Kidney epithelial cell (primary cell): Measurements from ENCODE around the gene MYZAP. TPM values are rescaled to one million over a fixed set of nuclear protein-coding genes. Genes with fewer than 3 reads are reported as not detected.

Experiments used
- DNase-seq: peaks from one replicate; pipeline ENCODE4 v3.0.0-alpha.2; 2010; ENCODE audit warnings: low read depth
- H3K27me3 ChIP-seq: 2 replicates; pipeline ENCODE4 v1.6.0; 2011; ENCODE audit warnings: low read length; ENCODE audit not compliant: control insufficient read depth, insufficient read depth
- H3K36me3 ChIP-seq: 2 replicates; pipeline ENCODE4 v1.5.1; 2011; ENCODE audit warnings: low read length; ENCODE audit not compliant: control insufficient read depth, insufficient read depth
- H3K4me3 ChIP-seq: 2 replicates; pipeline ENCODE4 v1.5.1; 2011; ENCODE audit warnings: low read depth, mild to moderate bottlenecking, control low read depth, low read length
- CTCF ChIP-seq: IDR thresholded peaks from 2 replicates; pipeline ENCODE4 v1.5.1; 2011; ENCODE audit warnings: mild to moderate bottlenecking, moderate library complexity, low read length, control low read depth, inconsistent platforms; ENCODE audit not compliant: insufficient read depth, poor library complexity, severe bottlenecking
- total RNA-seq: library from RNA; depleted of rRNA; stranded (reverse); fragments of >200 nt; gene quantifications from 2 replicates; pipeline ENCODE4 v1.2.3, GENCODE V29; 2015

MYZAP gene
- 0.21 and 0.27 TPM in 2 replicates for total RNA-seq

GRCh38 chr15:57591822-57592367 is at the start of gene MYZAP:
Gene MYZAP (plus strand): TSS chr15:57591904. CDS start chr15:57592035, 131 bp downstream.
- DNase-seq: no peak
- Histone ChIP-seq H3K4me3 (peak within 1 kb of the TSS; percentile 35), H3K27me3 (peaks cover 11% of the 10 kb centered on the region)

GRCh38 chr15:57542505-57542817 is 49.2 kb upstream of the MYZAP start:
- TF ChIP-seq CTCF: no peak
- Histone ChIP-seq H3K27me3 (no peaks in the 10 kb centered on the region), H3K4me3 (no peak overlapping the region), H3K36me3 (peaks cover 5% of the 10 kb centered on the region)
- no peak for DNase-seq

More at GRCh38 chr15:57591822-57592367, at the start of gene MYZAP:
- TF ChIP-seq CTCF: no peak
- H3K36me3 ChIP-seq: no peaks in the 10 kb centered on the region

- H3K36me3 ChIP-seq: peaks cover 4% of the 10 kb centered on the region
- no peak overlapping the region for H3K4me3 ChIP-seq
- TF ChIP-seq CTCF: no peak
- no peak for DNase-seq
- H3K27me3 ChIP-seq: no peaks in the 10 kb centered on the region
These were observed 46.7 kb upstream of the MYZAP start for GRCh38 chr15:57544848-57545480.

GRCh38 chr15:57545995-57546394 is 45.7 kb upstream of the MYZAP start:
- no peaks in the 10 kb centered on the region for H3K27me3 ChIP-seq
- no peak for DNase-seq
- no peak overlapping the region for H3K4me3 ChIP-seq
- peaks cover 4% of the 10 kb centered on the region for H3K36me3 ChIP-seq
- no peak for TF ChIP-seq CTCF

- DNase-seq: no peak
- Histone ChIP-seq H3K36me3 (peaks cover 4% of the 10 kb centered on the region), H3K27me3 (no peaks in the 10 kb centered on the region), H3K4me3 (no peak overlapping the region)
- TF ChIP-seq CTCF: no peak
These were observed 44.4 kb upstream of the MYZAP start for GRCh38 chr15:57547243-57547755.

GRCh38 chr15:57548351-57548750 is 43.4 kb upstream of the MYZAP start:
- Histone ChIP-seq H3K4me3 (no peak overlapping the region), H3K27me3 (no peaks in the 10 kb centered on the region), H3K36me3 (peaks cover 4% of the 10 kb centered on the region)
- no peak for DNase-seq
- no peak for TF ChIP-seq CTCF
